Measurements from ENCODE around the gene IGF1R. TPM values are rescaled to one million over a fixed set of nuclear protein-coding genes. Genes with fewer than 3 reads are reported as not detected.

Gene IGF1R
- total RNA-seq, 6 donors from 2014 or later = 31.0 to 142 (median 63.8) TPM

GRCh38 chr15:98834976-98835375, 186.6 kb downstream of the IGF1R start:
- Histone ChIP-seq H3K4me3 (no peak overlapping the region), H3K4me1 (peaks cover 0 to 4% (median 0%) of the 10 kb centered on the region in 4 donors), H3K27ac (no peak overlapping the region), H3K36me3 (peaks cover 0 to 2% (median 0%) of the 10 kb centered on the region in 4 donors), H3K27me3 (no peaks in the 10 kb centered on the region), H3K9me3 (peaks cover 14 to 31% (median 27%) of the 10 kb centered on the region in 4 donors)
- no peak for TF ChIP-seq POLR2A (IDR thresholded peaks at IDR 0.05)
- TF ChIP-seq POLR2AphosphoS5 (IDR thresholded peaks at IDR 0.05) = no peak
- TF ChIP-seq EP300 (IDR thresholded peaks at IDR 0.05) = no peak
- no peak for TF ChIP-seq CTCF (IDR thresholded peaks at IDR 0.05)
- WGBS, 2 donors = 88 to 90% methylated on average over 1 of the region's 1 CpG
- DNase-seq (no peak), ATAC-seq (ENCODE audit: low FRiP score in 2 of 2) (no peak)

GRCh38 chr15:98835876-98836275, 187.5 kb downstream of the IGF1R start:
- ATAC-seq (ENCODE audit: low FRiP score in 2 of 2) (no peak), DNase-seq (no peak)
- TF ChIP-seq POLR2AphosphoS5 (IDR thresholded peaks at IDR 0.05) (no peak), CTCF (IDR thresholded peaks at IDR 0.05) (no peak), EP300 (IDR thresholded peaks at IDR 0.05) (no peak), POLR2A (IDR thresholded peaks at IDR 0.05) (no peak)
- H3K27me3 ChIP-seq = no peaks in the 10 kb centered on the region
- no peak overlapping the region for H3K27ac ChIP-seq
- 58 to 73% methylated on average over 4 of the region's 4 CpGs for WGBS, 2 donors
- H3K9me3 ChIP-seq = peaks cover 5 to 22% (median 18%) of the 10 kb centered on the region in 4 donors
- peaks cover 0 to 4% (median 0%) of the 10 kb centered on the region in 4 donors for H3K4me1 ChIP-seq
- no peak overlapping the region for H3K4me3 ChIP-seq
- no peaks in the 10 kb centered on the region for H3K36me3 ChIP-seq

- no peak for DNase-seq
- H3K4me3 ChIP-seq = no peak overlapping the region
- H3K36me3 ChIP-seq = no peaks in the 10 kb centered on the region
- TF ChIP-seq POLR2AphosphoS5 (IDR thresholded peaks at IDR 0.05) (no peak), EP300 (IDR thresholded peaks at IDR 0.05) (no peak), CTCF (IDR thresholded peaks at IDR 0.05) (no peak), POLR2A (IDR thresholded peaks at IDR 0.05) (no peak)
- WGBS, 2 donors = 77 to 79% methylated on average over 4 to 5 of the region's 5 CpGs
- H3K4me1 ChIP-seq = peaks cover 0 to 24% (median 18%) of the 10 kb centered on the region in 4 donors
- H3K9me3 ChIP-seq = no peaks in the 10 kb centered on the region
- no peak for ATAC-seq (ENCODE audit: low FRiP score in 2 of 2)
- H3K27me3 ChIP-seq = no peaks in the 10 kb centered on the region
- no peak overlapping the region for H3K27ac ChIP-seq
Observed at GRCh38 chr15:98838387-98839259, 190.3 kb downstream of the IGF1R start.

- DNase-seq = no peak
- H3K9me3 ChIP-seq = no peaks in the 10 kb centered on the region
- 81 to 92% methylated on average over 5 of the region's 5 CpGs for WGBS, 2 donors
Observed at GRCh38 chr15:98840053-98840452, 191.7 kb downstream of the IGF1R start.

More at GRCh38 chr15:98840053-98840452, 191.7 kb downstream of the IGF1R start:
- H3K27me3 ChIP-seq = no peaks in the 10 kb centered on the region
- H3K4me1 ChIP-seq = peaks cover 10 to 34% (median 23%) of the 10 kb centered on the region in 4 donors
- no peaks in the 10 kb centered on the region for H3K36me3 ChIP-seq
- H3K4me3 ChIP-seq = no peak overlapping the region
- no peak for ATAC-seq (ENCODE audit: low FRiP score in 2 of 2)
- TF ChIP-seq POLR2A (IDR thresholded peaks at IDR 0.05) (no peak), POLR2AphosphoS5 (IDR thresholded peaks at IDR 0.05) (no peak), CTCF (IDR thresholded peaks at IDR 0.05) (no peak), EP300 (IDR thresholded peaks at IDR 0.05) (no peak)
- H3K27ac ChIP-seq = no peak overlapping the region
